ENCODE results near the gene KRTAP3-2. TPM values are rescaled to one million over a fixed set of nuclear protein-coding genes. Genes with fewer than 3 reads are reported as not detected.

Gene KRTAP3-2
- total RNA-seq, 1 donor from 2014 or later = not detected

GRCh38 chr17:41013181-41013580 is 13.5 kb upstream of the KRTAP3-2 start:
- intact Hi-C loops (cut with DNase I) = no loop called here
- DNase-seq (ENCODE audit: missing footprints) = no peak
- no peak for ATAC-seq

GRCh38 chr17:41012326-41013120 is 12.8 kb upstream of the KRTAP3-2 start:
- no peak for DNase-seq (ENCODE audit: missing footprints)
- intact Hi-C loops (cut with DNase I) = no loop called here

GRCh38 chr17:41010441-41010840 is 10.7 kb upstream of the KRTAP3-2 start:
- intact Hi-C loops (cut with DNase I) = no loop called here
- ATAC-seq = no peak

More at GRCh38 chr17:41012326-41013120, 12.8 kb upstream of the KRTAP3-2 start:
- ATAC-seq = no peak

GRCh38 chr17:41009936-41010335 is 10.2 kb upstream of the KRTAP3-2 start:
- intact Hi-C loops (cut with DNase I) = no loop called here
- ATAC-seq = no peak
- DNase-seq (ENCODE audit: missing footprints) = no peak

More at GRCh38 chr17:41010441-41010840, 10.7 kb upstream of the KRTAP3-2 start:
- DNase-seq (ENCODE audit: missing footprints) = no peak

GRCh38 chr17:41009301-41009760 is 9.6 kb upstream of the KRTAP3-2 start:
- DNase-seq (ENCODE audit: missing footprints) (no peak), ATAC-seq (no peak)
- intact Hi-C loops (cut with DNase I) = no loop called here

- intact Hi-C loops (cut with DNase I) = no loop called here
- DNase-seq (ENCODE audit: missing footprints) (no peak), ATAC-seq (no peak)
Observed at GRCh38 chr17:41008811-41009210, 9.1 kb upstream of the KRTAP3-2 start, which contains the start of gene KRTAP3-1. Gene KRTAP3-1, minus strand, starts transcription at chr17:41009128. Its CDS starts 54 bp downstream, at chr17:41009074.

- no peak for ATAC-seq
- intact Hi-C loops (cut with DNase I) = no loop called here
- DNase-seq (ENCODE audit: missing footprints) = no peak
Observed at GRCh38 chr17:41004397-41004796, 4.7 kb upstream of the KRTAP3-2 start.

GRCh38 chr17:41003926-41004325 is 4.2 kb upstream of the KRTAP3-2 start:
- DNase-seq (ENCODE audit: missing footprints) (no peak), ATAC-seq (no peak)
- intact Hi-C loops (cut with DNase I) = no loop called here

- ATAC-seq (no peak), DNase-seq (ENCODE audit: missing footprints) (no peak)
- intact Hi-C loops (cut with DNase I) = no loop called here
Observed at GRCh38 chr17:41002814-41003213, 3.1 kb upstream of the KRTAP3-2 start.

GRCh38 chr17:41001795-41002194 is 2.1 kb upstream of the KRTAP3-2 start:
- DNase-seq (ENCODE audit: missing footprints) (no peak), ATAC-seq (no peak)
- intact Hi-C loops (cut with DNase I) = no loop called here

GRCh38 chr17:40997361-40997760 is 2.3 kb downstream of the KRTAP3-2 start:
- ATAC-seq (no peak), DNase-seq (ENCODE audit: missing footprints) (no peak)
- intact Hi-C loops (cut with DNase I) = no loop called here

GRCh38 chr17:40996829-40997228 is 2.9 kb downstream of the KRTAP3-2 start:
- no peak for DNase-seq (ENCODE audit: missing footprints)
- intact Hi-C loops (cut with DNase I) = no loop called here

GRCh38 chr17:40995116-40995515 is 4.6 kb downstream of the KRTAP3-2 start:
- DNase-seq (ENCODE audit: missing footprints) (no peak), ATAC-seq (no peak)
- intact Hi-C loops (cut with DNase I) = no loop called here

More at GRCh38 chr17:40996829-40997228, 2.9 kb downstream of the KRTAP3-2 start:
- ATAC-seq = no peak

- DNase-seq (ENCODE audit: missing footprints) (no peak), ATAC-seq (no peak)
- intact Hi-C loops (cut with DNase I) = no loop called here
Observed at GRCh38 chr17:40993839-40994238, 5.9 kb downstream of the KRTAP3-2 start, which contains the start of gene KRTAP3-3. Gene KRTAP3-3, minus strand, starts transcription at chr17:40994164. Its CDS starts 67 bp downstream, at chr17:40994097.

GRCh38 chr17:40993084-40993483 is 6.6 kb downstream of the KRTAP3-2 start:
- no peak for ATAC-seq
- DNase-seq (ENCODE audit: missing footprints) = no peak
- intact Hi-C loops (cut with DNase I) = no loop called here

- DNase-seq (ENCODE audit: missing footprints) (no peak), ATAC-seq (no peak)
- intact Hi-C loops (cut with DNase I) = no loop called here
Observed at GRCh38 chr17:40992666-40993065, 7.0 kb downstream of the KRTAP3-2 start.

GRCh38 chr17:40986920-40987319 is 12.8 kb downstream of the KRTAP3-2 start:
- no peak for DNase-seq (ENCODE audit: missing footprints)
- ATAC-seq = no peak

GRCh38 chr17:40984226-40984625 is 15.5 kb downstream of the KRTAP3-2 start, which contains the start of gene KRT40:
Gene KRT40, minus strand, starts transcription at chr17:40984326. Its CDS starts 53 bp downstream, at chr17:40984273.
- DNase-seq (ENCODE audit: missing footprints) = no peak
- ATAC-seq = no peak
- intact Hi-C loops (cut with DNase I) = no loop called here

More at GRCh38 chr17:40986920-40987319, 12.8 kb downstream of the KRTAP3-2 start:
- intact Hi-C loops (cut with DNase I) = no loop called here

GRCh38 chr17:40981115-40981514 is 18.6 kb downstream of the KRTAP3-2 start:
- intact Hi-C loops (cut with DNase I) = no loop called here
- no peak for ATAC-seq

GRCh38 chr17:40980596-40980995 is 19.1 kb downstream of the KRTAP3-2 start:
- DNase-seq (ENCODE audit: missing footprints) = no peak
- intact Hi-C loops (cut with DNase I) = no loop called here
- ATAC-seq = no peak

More at GRCh38 chr17:40981115-40981514, 18.6 kb downstream of the KRTAP3-2 start:
- DNase-seq (ENCODE audit: missing footprints) = no peak
